ENCODE results near the gene PCDH20.

DNA sequence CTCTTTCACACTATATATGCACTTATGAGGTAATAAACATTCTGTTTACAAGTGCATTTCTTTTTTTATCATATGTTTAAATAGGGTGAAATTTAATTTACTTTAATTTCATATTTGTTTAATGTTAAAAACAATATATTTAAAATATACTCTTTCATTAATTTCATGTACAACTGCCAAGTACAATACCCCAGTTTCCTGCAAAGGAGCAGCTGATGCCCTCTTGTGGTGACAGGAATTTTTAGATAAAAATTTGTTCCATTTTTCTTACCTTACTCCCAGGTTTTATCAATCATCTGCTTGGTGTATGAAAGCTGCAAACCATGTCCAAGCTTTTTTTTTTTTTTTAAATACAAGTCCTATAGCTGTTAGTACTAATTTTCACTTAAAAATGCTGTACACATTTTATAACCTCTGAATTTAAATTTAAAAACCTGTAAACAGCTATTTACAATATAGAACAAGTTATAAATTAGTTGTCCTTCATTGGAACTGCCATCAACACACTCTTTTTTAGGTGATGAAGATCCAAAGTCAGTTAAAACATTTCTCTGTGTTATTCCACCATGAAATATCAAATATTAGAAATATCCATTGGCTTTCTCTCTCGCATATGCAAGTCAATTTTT lies 4.9 kb downstream of the PCDH20 start:
- peak in 3 of 5 experiments; percentile 16 to 42 (median 17) for TF ChIP-seq CTCF (IDR thresholded peaks at IDR 0.05)
- no peak for TF ChIP-seq POLR2A (IDR thresholded peaks at IDR 0.05)
- TF ChIP-seq EP300 (IDR thresholded peaks at IDR 0.05): no peak

All from tibial nerve (tissue), 4 donors.